ENCODE data around the gene RPTOR.

The RPTOR gene

DNA sequence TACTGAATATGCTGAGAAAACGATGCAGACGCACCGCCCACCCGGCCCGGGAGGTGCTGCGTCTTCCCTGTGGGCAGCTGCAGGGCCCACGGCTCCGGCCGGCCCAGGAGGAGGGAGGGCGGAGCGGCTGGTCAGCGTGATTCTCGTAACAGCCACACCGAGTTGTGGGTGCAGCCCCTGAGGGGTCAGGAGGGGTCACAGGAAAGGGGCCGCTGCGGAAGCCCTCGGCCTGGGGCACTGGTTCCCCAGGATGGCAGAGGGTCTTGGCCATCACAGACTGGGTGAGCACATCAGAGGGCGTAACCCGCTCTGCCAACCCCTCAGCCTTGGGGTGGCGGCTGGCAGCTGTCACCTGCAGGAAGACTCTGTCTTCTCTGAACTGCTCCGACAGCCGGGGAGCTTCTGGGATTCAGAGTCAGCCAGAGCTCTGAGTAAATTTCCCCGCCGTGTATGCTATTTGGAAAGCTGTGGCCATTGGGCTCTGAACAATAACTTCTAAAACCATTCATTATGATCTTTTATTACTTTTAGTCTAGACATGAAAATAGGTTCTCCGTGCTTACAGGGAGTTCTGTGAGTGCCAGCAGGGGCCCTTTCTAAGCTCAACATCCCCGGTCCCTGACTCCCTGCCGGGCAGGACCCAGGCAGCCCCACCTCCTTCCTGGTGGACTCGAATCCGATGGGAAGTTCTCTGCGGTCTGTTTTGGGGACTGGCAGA, 359.6 kb downstream of the RPTOR start:
- Histone ChIP-seq H3K27me3 (replicated peaks) (no peaks in the 10 kb centered on the region), H3K4me3 (ENCODE audit: low read depth, low read length) (no peak overlapping the region), H3K36me3 (replicated peaks) (peaks cover 10% of the 10 kb centered on the region), H3K27ac (no peak overlapping the region)
- TF ChIP-seq CTCF (IDR thresholded peaks at IDR 0.05; ENCODE audit: low read depth, low read length, missing control alignments) = no peak
- in situ Hi-C loops (cut with HindIII; ENCODE audit: low pct_ligation_motif_present, low sequenced_read_pairs) = no loop called here
- DNase-seq = no peak

- no peaks in the 10 kb centered on the region for H3K27me3 ChIP-seq (replicated peaks)
Observed at GRCh38 chr17:80905586-80906230, 361.1 kb downstream of the RPTOR start.

DNA sequence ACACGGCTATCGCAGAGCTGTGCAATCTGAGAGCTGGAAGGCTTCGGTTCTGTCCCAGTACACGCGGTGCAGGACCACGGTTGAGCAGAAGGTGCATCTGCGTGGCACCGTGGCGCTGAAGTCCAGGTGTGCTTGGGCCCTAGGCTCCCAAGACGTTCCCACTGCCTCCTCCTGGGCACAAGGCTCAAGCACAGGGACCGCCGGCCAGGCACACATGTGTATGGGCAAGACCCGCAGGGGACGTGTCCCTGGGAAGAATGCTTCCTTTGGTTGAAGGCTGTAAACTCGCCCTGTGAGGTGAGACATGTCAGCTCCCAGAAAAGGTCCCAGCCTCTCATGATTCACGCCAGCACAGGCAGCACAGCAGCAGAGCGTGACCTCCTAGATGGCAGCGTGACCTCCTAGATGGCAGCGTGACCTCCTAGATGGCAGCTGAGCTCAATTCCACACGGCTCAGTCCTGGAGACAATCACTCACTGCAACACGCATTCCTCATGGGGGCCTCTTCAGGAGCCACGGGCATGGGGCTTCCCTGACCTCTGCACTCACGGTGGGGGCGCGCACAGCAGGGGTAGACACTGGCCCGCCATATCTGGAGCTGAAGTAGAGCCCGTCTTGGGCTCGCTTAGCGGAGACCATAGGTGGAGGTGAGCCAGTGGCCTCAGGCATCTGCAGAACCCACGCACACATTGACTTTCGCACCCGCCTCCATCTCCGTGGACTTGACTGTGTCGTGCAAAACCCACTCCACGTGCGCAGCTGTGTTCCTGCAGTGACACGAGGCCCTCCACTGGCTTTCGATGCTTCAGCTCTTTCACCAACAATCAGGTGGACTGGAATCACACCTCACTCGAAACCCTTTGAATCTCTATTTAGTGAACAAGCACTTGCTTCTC, 362.0 kb downstream of the RPTOR start:
- in situ Hi-C loops (cut with HindIII; ENCODE audit: low pct_ligation_motif_present, low sequenced_read_pairs) = no loop called here
- no peak overlapping the region for H3K4me3 ChIP-seq (ENCODE audit: low read depth, low read length)
- no peak for TF ChIP-seq CTCF (IDR thresholded peaks at IDR 0.05; ENCODE audit: low read depth, low read length, missing control alignments)
- H3K27ac ChIP-seq = no peak overlapping the region
- H3K27me3 ChIP-seq (replicated peaks) = no peaks in the 10 kb centered on the region
- H3K36me3 ChIP-seq (replicated peaks) = peaks cover 7% of the 10 kb centered on the region
- DNase-seq = no peak

More at GRCh38 chr17:80905586-80906230, 361.1 kb downstream of the RPTOR start:
- no peak for TF ChIP-seq CTCF (IDR thresholded peaks at IDR 0.05; ENCODE audit: low read depth, low read length, missing control alignments)
- Histone ChIP-seq H3K27ac (no peak overlapping the region), H3K4me3 (ENCODE audit: low read depth, low read length) (no peak overlapping the region), H3K36me3 (replicated peaks) (peaks cover 6% of the 10 kb centered on the region)
- in situ Hi-C loops (cut with HindIII; ENCODE audit: low pct_ligation_motif_present, low sequenced_read_pairs) = no loop called here
- no peak for DNase-seq

GRCh38 chr17:80907281-80907680, 362.6 kb downstream of the RPTOR start:
- Histone ChIP-seq H3K36me3 (replicated peaks) (peaks cover 4% of the 10 kb centered on the region), H3K4me3 (ENCODE audit: low read depth, low read length) (no peak overlapping the region), H3K27me3 (replicated peaks) (no peaks in the 10 kb centered on the region), H3K27ac (no peak overlapping the region)
- in situ Hi-C loops (cut with HindIII; ENCODE audit: low pct_ligation_motif_present, low sequenced_read_pairs) = no loop called here
- TF ChIP-seq CTCF (IDR thresholded peaks at IDR 0.05; ENCODE audit: low read depth, low read length, missing control alignments) = no peak
- DNase-seq = no peak

- H3K27ac ChIP-seq = no peak overlapping the region
- H3K27me3 ChIP-seq (replicated peaks) = no peaks in the 10 kb centered on the region
- H3K36me3 ChIP-seq (replicated peaks) = peaks cover 9% of the 10 kb centered on the region
- no peak for DNase-seq
- no peak overlapping the region for H3K4me3 ChIP-seq (ENCODE audit: low read depth, low read length)
- in situ Hi-C loops (cut with HindIII; ENCODE audit: low pct_ligation_motif_present, low sequenced_read_pairs) = no loop called here
- no peak for TF ChIP-seq CTCF (IDR thresholded peaks at IDR 0.05; ENCODE audit: low read depth, low read length, missing control alignments)
Observed at GRCh38 chr17:80908211-80908610, 363.6 kb downstream of the RPTOR start.
